Psoas muscle (tissue), 8 donors: ENCODE measurements around the gene ZNF385D. TPM values are rescaled to one million over a fixed set of nuclear protein-coding genes. Genes with fewer than 3 reads are reported as not detected.

ENCODE experiments used
- ATAC-seq, 4 donors: fragments of 200-7000 bp; cut with Tn5 transposase; one replicate each; pipeline ENCODE4 v1.9.1; 2020; ENCODE audit warnings: moderate library complexity in 3 of 4, mild to moderate bottlenecking in 2 of 4
- DNase-seq, 2 donors: peaks; one replicate each; pipeline ENCODE4 v3.0.0-alpha.2; 2020
- H3K27ac ChIP-seq: fragments of 200-600 bp; one replicate; pipeline ENCODE4 v1.8.0; 2022
- H3K27me3 ChIP-seq, 3 donors: fragments of 200-600 bp in 1 of 3; one replicate each; pipeline versions ENCODE4 v1.6.1 to v1.8.0; 2013 to 2022; ENCODE audit warnings: low read length in 2 of 3, mild to moderate bottlenecking in 2 of 3, moderate library complexity in 1 of 3; ENCODE audit not compliant: insufficient read depth in 3 of 3
- H3K36me3 ChIP-seq, 2 donors: fragments of 200-600 bp in 1 of 2; one replicate each; pipeline versions ENCODE4 v1.6.1 to v1.8.0; 2013 to 2022; ENCODE audit warnings: low read depth in 1 of 2, mild to moderate bottlenecking in 1 of 2, moderate library complexity in 1 of 2; ENCODE audit not compliant: insufficient read depth in 1 of 2
- H3K4me1 ChIP-seq: fragments of 200-600 bp; one replicate; pipeline ENCODE4 v1.8.0; 2022
- H3K4me3 ChIP-seq: fragments of 200-600 bp; one replicate; pipeline ENCODE4 v1.8.0; 2022; ENCODE audit warnings: mild to moderate bottlenecking
- H3K9me3 ChIP-seq: fragments of 200-600 bp; one replicate; pipeline ENCODE4 v1.8.0; 2022
- WGBS, 3 donors: extraction: QIAGEN DNeasy Blood & Tissue Kit; methylation state at CpG; one replicate each; pipeline versions ENCODE4 v1.1.6 to v1.1.7; 2013; 5-methylcytosine and 5-hydroxymethylcytosine counted together
- intact Hi-C, 2 donors: fragments of 100-400 bp; cut with DNase I; formaldehyde crosslinking; loops; one replicate each; pipeline versions ENCODE4 v1.11.0 to v1.14.2; 2022
- polyA plus RNA-seq, 3 donors: library from polyadenylated mRNA; stranded (reverse); fragments of 200-250 nt; gene quantifications; one replicate each; pipeline ENCODE4 v1.2.3, GENCODE V29; 2013
- total RNA-seq, 4 donors: library from RNA; stranded (reverse); fragmentation: NEBNext Ultra II Directional in 2 of 4; extraction: Animal tissue kit (Norgen Biotek cat#: 25700) in 2 of 4; gene quantifications; one replicate each; pipeline versions ENCODE4 v1.2.1 to v1.2.4, GENCODE V29; 2021 to 2023
- TF ChIP-seq, protein P1 (sequence below): fragments of 200-600 bp; IDR thresholded peaks from one replicate; pipeline ENCODE4 v1.8.0; 2022; ENCODE audit warnings: antibody characterized with exemption
- donor health status: healthy with polysubstance abuse.
- donor health status: DM: no; HTN: no; CAD: no; lungs with moderate emphysema.
- donor health status: Bipolar disorder and iron deficiency.
- donor health status: healthy.
- donor health status: DM: yes; HTN: yes; CAD: no.
- donor health status: DM: no; HTN: no; CAD: no.
- donor health status: DM: no; HTN: no; CAD: no.
- donor health status: DM: yes; HTN: yes; CAD: no.

Gene ZNF385D
- total and polyA plus RNA-seq, 7 donors = 0.55 to 8.7 (median 3.7) TPM

DNA sequence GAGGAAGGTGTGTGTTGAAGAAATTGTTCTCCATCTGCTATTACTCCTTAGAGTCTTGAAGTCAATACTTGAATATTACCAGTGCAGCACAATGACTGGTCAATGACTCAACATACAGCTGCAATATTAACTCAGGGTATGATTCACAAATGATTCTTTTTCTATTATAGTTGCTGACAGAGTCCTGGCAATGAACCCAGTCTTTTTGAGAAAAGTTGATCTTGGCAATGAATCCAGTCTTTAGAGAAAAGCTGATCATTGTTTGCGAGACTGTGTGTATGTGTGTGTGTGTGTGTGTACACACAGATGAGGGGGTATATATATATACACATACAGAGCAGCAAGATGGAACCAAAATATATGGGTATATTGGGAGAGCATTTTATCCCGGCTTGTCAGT, 315.1 kb downstream of the ZNF385D start:
- no peaks in the 10 kb centered on the region for H3K4me1 ChIP-seq
- TF ChIP-seq, protein P1, sequence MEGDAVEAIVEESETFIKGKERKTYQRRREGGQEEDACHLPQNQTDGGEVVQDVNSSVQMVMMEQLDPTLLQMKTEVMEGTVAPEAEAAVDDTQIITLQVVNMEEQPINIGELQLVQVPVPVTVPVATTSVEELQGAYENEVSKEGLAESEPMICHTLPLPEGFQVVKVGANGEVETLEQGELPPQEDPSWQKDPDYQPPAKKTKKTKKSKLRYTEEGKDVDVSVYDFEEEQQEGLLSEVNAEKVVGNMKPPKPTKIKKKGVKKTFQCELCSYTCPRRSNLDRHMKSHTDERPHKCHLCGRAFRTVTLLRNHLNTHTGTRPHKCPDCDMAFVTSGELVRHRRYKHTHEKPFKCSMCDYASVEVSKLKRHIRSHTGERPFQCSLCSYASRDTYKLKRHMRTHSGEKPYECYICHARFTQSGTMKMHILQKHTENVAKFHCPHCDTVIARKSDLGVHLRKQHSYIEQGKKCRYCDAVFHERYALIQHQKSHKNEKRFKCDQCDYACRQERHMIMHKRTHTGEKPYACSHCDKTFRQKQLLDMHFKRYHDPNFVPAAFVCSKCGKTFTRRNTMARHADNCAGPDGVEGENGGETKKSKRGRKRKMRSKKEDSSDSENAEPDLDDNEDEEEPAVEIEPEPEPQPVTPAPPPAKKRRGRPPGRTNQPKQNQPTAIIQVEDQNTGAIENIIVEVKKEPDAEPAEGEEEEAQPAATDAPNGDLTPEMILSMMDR = no peak
- peak in 1 of 4 donors; percentile 49 for ATAC-seq
- 70 to 71% (median 71%) methylated on average over 2 of the region's 2 CpGs for WGBS, 3 donors
- no peak overlapping the region for H3K27ac ChIP-seq
- intact Hi-C loops = no loop called here
- H3K27me3 ChIP-seq = no peaks in the 10 kb centered on the region
- no peak for DNase-seq
- H3K36me3 ChIP-seq = no peaks in the 10 kb centered on the region
- H3K9me3 ChIP-seq = no peaks in the 10 kb centered on the region
- no peak overlapping the region for H3K4me3 ChIP-seq

DNA sequence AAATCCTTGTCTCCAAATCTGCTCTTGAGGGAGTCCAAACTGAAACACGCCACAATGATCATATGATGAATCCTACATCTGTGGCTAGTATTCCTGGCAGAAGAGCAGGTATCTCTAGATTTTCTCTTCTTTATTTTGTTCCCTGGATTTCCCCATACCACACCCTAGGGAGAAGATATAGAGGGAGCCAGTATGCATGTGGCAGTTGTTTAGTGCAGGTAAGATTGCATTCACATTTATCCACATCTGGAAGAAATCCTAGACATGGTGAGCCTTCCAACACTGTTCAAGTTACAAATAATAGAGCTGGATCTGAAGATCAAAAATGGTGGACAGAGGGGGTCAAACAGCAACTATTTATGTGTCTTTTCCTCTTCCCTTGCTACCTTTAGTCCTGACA, 316.7 kb downstream of the ZNF385D start:
- no peak overlapping the region for H3K27ac ChIP-seq
- ATAC-seq (no peak), DNase-seq (no peak)
- no peaks in the 10 kb centered on the region for H3K4me1 ChIP-seq
- H3K27me3 ChIP-seq = no peaks in the 10 kb centered on the region
- intact Hi-C loops = no loop called here
- no peaks in the 10 kb centered on the region for H3K36me3 ChIP-seq
- WGBS, 3 donors = 89 to 100% (median 94%) methylated on average over 1 of the region's 1 CpG
- TF ChIP-seq, protein P1 = no peak
- no peak overlapping the region for H3K4me3 ChIP-seq
- H3K9me3 ChIP-seq = no peaks in the 10 kb centered on the region

DNA sequence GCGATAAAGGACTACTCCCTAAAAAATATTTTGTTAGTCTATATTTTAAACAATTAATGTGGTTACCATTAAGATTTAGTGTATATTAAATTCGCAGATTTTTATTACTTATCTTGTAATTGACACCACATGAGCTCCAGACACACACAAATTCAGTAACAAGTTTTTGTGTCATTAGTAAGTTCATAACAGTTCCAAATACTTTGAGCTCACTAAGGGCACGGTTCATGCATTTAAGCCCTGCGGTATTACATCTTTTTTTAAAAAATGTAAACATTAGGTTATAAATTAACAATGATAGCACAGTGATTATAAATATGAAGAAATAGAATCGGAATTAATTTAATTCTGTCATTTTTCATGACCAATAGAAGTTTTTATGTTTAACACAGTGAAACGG, 317.3 kb downstream of the ZNF385D start:
- TF ChIP-seq, protein P1 = no peak
- DNase-seq (no peak), ATAC-seq (no peak)
- Histone ChIP-seq H3K27ac (no peak overlapping the region), H3K27me3 (no peaks in the 10 kb centered on the region), H3K36me3 (no peaks in the 10 kb centered on the region), H3K9me3 (no peaks in the 10 kb centered on the region), H3K4me1 (no peaks in the 10 kb centered on the region), H3K4me3 (no peak overlapping the region)
- intact Hi-C loops = no loop called here
- WGBS, 3 donors = 86 to 92% (median 87%) methylated on average over 6 of the region's 6 CpGs

DNA sequence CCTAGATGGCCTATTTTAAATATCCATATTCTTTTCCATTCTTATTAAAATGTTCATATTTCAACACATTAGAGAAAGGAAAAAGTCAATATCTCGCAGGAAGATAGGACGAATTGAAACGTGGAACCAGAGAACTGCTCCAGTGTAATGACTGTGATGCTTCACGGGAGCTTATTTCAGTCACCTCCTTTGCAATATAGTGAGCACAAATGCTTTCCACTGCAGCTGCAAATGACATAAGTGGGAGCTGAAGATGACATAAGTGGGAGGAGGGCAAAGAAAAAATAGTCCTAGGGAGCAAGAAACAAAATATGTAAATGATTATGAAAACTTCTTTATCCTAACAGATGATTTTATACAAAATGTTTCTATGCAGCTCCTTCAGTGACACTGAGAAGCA, 324.1 kb downstream of the ZNF385D start:
- ATAC-seq (no peak), DNase-seq (no peak)
- no peaks in the 10 kb centered on the region for H3K27me3 ChIP-seq
- no peaks in the 10 kb centered on the region for H3K4me1 ChIP-seq
- no peaks in the 10 kb centered on the region for H3K36me3 ChIP-seq
- TF ChIP-seq, protein P1 = no peak
- 64 to 73% (median 72%) methylated on average over 4 of the region's 4 CpGs for WGBS, 3 donors
- no peaks in the 10 kb centered on the region for H3K9me3 ChIP-seq
- no peak overlapping the region for H3K27ac ChIP-seq
- intact Hi-C loops = no loop called here
- no peak overlapping the region for H3K4me3 ChIP-seq

DNA sequence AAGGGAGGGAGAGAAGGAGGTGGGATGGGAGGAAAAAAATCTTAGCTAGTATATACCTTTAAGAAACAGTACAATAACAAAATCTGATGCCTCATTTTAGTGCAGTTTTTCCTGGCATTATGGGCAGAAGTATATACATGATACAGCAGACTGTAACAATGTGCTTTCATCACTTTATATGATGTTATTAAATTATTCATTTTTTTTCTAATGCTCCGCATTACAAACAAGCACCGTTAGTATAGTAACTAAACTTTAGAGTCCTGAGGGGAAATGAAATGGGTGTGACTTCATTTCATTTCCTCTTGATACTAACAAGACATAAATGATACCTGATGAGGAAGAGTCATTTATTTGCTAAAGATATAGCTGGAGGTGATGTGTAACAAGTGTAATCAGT, 325.3 kb downstream of the ZNF385D start:
- WGBS, 3 donors = 76 to 84% (median 83%) methylated on average over 2 of the region's 2 CpGs
- no peak overlapping the region for H3K27ac ChIP-seq
- DNase-seq (no peak), ATAC-seq (no peak)
- H3K4me3 ChIP-seq = no peak overlapping the region
- no peaks in the 10 kb centered on the region for H3K9me3 ChIP-seq
- no peaks in the 10 kb centered on the region for H3K27me3 ChIP-seq
- H3K36me3 ChIP-seq = no peaks in the 10 kb centered on the region
- TF ChIP-seq, protein P1 = no peak
- H3K4me1 ChIP-seq = no peaks in the 10 kb centered on the region
- intact Hi-C loops = no loop called here
